ENCODE results near the gene FBLN7. TPM values are rescaled to one million over a fixed set of nuclear protein-coding genes. Genes with fewer than 3 reads are reported as not detected.

Gene FBLN7
- total RNA-seq, 2 experiments from 2014 or later = 0.25 TPM; not detected in 1

- H4K20me1 ChIP-seq (ENCODE audit: insufficient read depth, low read length) = no peaks in the 10 kb centered on the region
- H3K9me3 ChIP-seq (ENCODE audit: low read length) = peaks cover 8% of the 10 kb centered on the region; the same call in 1 of the 2 replicates
- intact Hi-C loops (cut with micrococcal nuclease; ENCODE audit: unreplicated experiment) = no loop called here
- no peaks in the 10 kb centered on the region for H3K9me2 ChIP-seq (ENCODE audit: insufficient read depth, low read length)
- H3K27ac ChIP-seq (ENCODE audit: low read depth, low read length, poor library complexity, severe bottlenecking) = no peak overlapping the region
- H3K36me3 ChIP-seq (ENCODE audit: insufficient read depth, low read length) = peaks cover 47% of the 10 kb centered on the region
- H3K4me3 ChIP-seq (ENCODE audit: low read depth, low read length, poor library complexity, severe bottlenecking) = no peak overlapping the region
- no peaks in the 10 kb centered on the region for H3K4me1 ChIP-seq (ENCODE audit: insufficient read depth, low read length, poor library complexity, severe bottlenecking)
- POLR2A ChIA-PET = interaction anchor here (0.7 kb wide), 1 partner anchor 970 kb away, joined by 4 read pairs; no protein-coding TSS in a partner anchor
- no TSS peak for BruUV-seq (replicated peaks)
- H3K4me2 ChIP-seq (ENCODE audit: low read length) = no peak overlapping the region
- DNase-seq (ENCODE audit: low spot score) = no peak
- CTCF ChIA-PET (ENCODE audit: unreplicated experiment) = no interaction called here
- TF ChIP-seq EZH2phosphoT487 (IDR thresholded peaks at IDR 0.05; ENCODE audit: borderline replicate concordance, low read depth, low read length) = no peak
- TF ChIP-seq, protein P1, sequence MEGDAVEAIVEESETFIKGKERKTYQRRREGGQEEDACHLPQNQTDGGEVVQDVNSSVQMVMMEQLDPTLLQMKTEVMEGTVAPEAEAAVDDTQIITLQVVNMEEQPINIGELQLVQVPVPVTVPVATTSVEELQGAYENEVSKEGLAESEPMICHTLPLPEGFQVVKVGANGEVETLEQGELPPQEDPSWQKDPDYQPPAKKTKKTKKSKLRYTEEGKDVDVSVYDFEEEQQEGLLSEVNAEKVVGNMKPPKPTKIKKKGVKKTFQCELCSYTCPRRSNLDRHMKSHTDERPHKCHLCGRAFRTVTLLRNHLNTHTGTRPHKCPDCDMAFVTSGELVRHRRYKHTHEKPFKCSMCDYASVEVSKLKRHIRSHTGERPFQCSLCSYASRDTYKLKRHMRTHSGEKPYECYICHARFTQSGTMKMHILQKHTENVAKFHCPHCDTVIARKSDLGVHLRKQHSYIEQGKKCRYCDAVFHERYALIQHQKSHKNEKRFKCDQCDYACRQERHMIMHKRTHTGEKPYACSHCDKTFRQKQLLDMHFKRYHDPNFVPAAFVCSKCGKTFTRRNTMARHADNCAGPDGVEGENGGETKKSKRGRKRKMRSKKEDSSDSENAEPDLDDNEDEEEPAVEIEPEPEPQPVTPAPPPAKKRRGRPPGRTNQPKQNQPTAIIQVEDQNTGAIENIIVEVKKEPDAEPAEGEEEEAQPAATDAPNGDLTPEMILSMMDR (conservative IDR thresholded peaks at IDR 0.05; ENCODE audit: low read length) = no peak
- no peaks in the 10 kb centered on the region for H3K79me2 ChIP-seq (ENCODE audit: insufficient read depth, low read depth, low read length)
- H2AFZ ChIP-seq (ENCODE audit: low read length) = no peak overlapping the region
Observed at GRCh38 chr2:112220831-112221230, 82.6 kb downstream of the FBLN7 start.

- no TSS peak for BruUV-seq (replicated peaks)
- ChIA-PET CTCF (ENCODE audit: unreplicated experiment) (no interaction called here), POLR2A (interaction anchor here (0.6 kb wide), 1 partner anchor 427 kb away, joined by 4 read pairs; no protein-coding TSS in a partner anchor)
- Histone ChIP-seq H4K20me1 (ENCODE audit: insufficient read depth, low read length) (no peaks in the 10 kb centered on the region), H3K27ac (ENCODE audit: low read depth, low read length, poor library complexity, severe bottlenecking) (no peak overlapping the region), H3K9me3 (ENCODE audit: low read length) (no peaks in the 10 kb centered on the region), H3K9me2 (ENCODE audit: insufficient read depth, low read length) (no peaks in the 10 kb centered on the region), H3K4me3 (ENCODE audit: low read depth, low read length, poor library complexity, severe bottlenecking) (no peak overlapping the region), H2AFZ (ENCODE audit: low read length) (no peak overlapping the region), H3K4me2 (ENCODE audit: low read length) (no peak overlapping the region), H3K4me1 (ENCODE audit: insufficient read depth, low read length, poor library complexity, severe bottlenecking) (no peaks in the 10 kb centered on the region), H3K79me2 (ENCODE audit: insufficient read depth, low read depth, low read length) (no peaks in the 10 kb centered on the region), H3K36me3 (ENCODE audit: insufficient read depth, low read length) (peaks cover 95% of the 10 kb centered on the region)
- no peak for TF ChIP-seq EZH2phosphoT487 (IDR thresholded peaks at IDR 0.05; ENCODE audit: borderline replicate concordance, low read depth, low read length)
- TF ChIP-seq, protein P1 (conservative IDR thresholded peaks at IDR 0.05; ENCODE audit: low read length) = no peak
- intact Hi-C loops (cut with micrococcal nuclease; ENCODE audit: unreplicated experiment) = no loop called here
- DNase-seq (ENCODE audit: low spot score) = no peak
Observed at GRCh38 chr2:112229348-112229747, 91.2 kb downstream of the FBLN7 start.

- no TSS peak for BruUV-seq (replicated peaks)
- DNase-seq (ENCODE audit: low spot score) = no peak
- POLR2A ChIA-PET = no interaction called here
Observed at GRCh38 chr2:112230371-112230770, 92.2 kb downstream of the FBLN7 start.

More at GRCh38 chr2:112230371-112230770, 92.2 kb downstream of the FBLN7 start:
- no peaks in the 10 kb centered on the region for H3K79me2 ChIP-seq (ENCODE audit: insufficient read depth, low read depth, low read length)
- intact Hi-C loops (cut with micrococcal nuclease; ENCODE audit: unreplicated experiment) = no loop called here
- no peak for TF ChIP-seq EZH2phosphoT487 (IDR thresholded peaks at IDR 0.05; ENCODE audit: borderline replicate concordance, low read depth, low read length)
- TF ChIP-seq, protein P1 (conservative IDR thresholded peaks at IDR 0.05; ENCODE audit: low read length) = no peak
- H2AFZ ChIP-seq (ENCODE audit: low read length) = no peak overlapping the region
- H3K4me1 ChIP-seq (ENCODE audit: insufficient read depth, low read length, poor library complexity, severe bottlenecking) = no peaks in the 10 kb centered on the region
- H4K20me1 ChIP-seq (ENCODE audit: insufficient read depth, low read length) = no peaks in the 10 kb centered on the region
- no peak overlapping the region for H3K4me3 ChIP-seq (ENCODE audit: low read depth, low read length, poor library complexity, severe bottlenecking)
- H3K36me3 ChIP-seq (ENCODE audit: insufficient read depth, low read length) = peaks cover 95% of the 10 kb centered on the region
- CTCF ChIA-PET (ENCODE audit: unreplicated experiment) = no interaction called here
- no peaks in the 10 kb centered on the region for H3K9me2 ChIP-seq (ENCODE audit: insufficient read depth, low read length)
- H3K4me2 ChIP-seq (ENCODE audit: low read length) = no peak overlapping the region
- no peaks in the 10 kb centered on the region for H3K9me3 ChIP-seq (ENCODE audit: low read length)
- no peak overlapping the region for H3K27ac ChIP-seq (ENCODE audit: low read depth, low read length, poor library complexity, severe bottlenecking)

Other genes with a start within 250 kb of the FBLN7 start
- gene MERTK, start 239.8 kb upstream of the FBLN7 start, total RNA-seq (2014; rRNA removed; shearing (Covaris generic)) = 0.08 TPM in 1 of 2 replicates, not detected in the other
- 0.22 and 0.38 TPM in 2 replicates for gene MERTK, start 239.8 kb upstream of the FBLN7 start, total RNA-seq (2022)
- 9.1 and 13.9 TPM in 2 replicates for gene TMEM87B, start 83.1 kb upstream of the FBLN7 start, total RNA-seq (2014; rRNA removed; shearing (Covaris generic))
- 22.8 TPM in 2 replicates for gene TMEM87B, start 83.1 kb upstream of the FBLN7 start, total RNA-seq (2022)
- gene ZC3H8, start 116.7 kb downstream of the FBLN7 start, total RNA-seq (2014; rRNA removed; shearing (Covaris generic)) = 12.3 and 15.0 TPM in 2 replicates
- 22.8 and 23.8 TPM in 2 replicates for gene ZC3H8, start 116.7 kb downstream of the FBLN7 start, total RNA-seq (2022)
- gene ZC3H6, start 137.2 kb downstream of the FBLN7 start, total RNA-seq (2014; rRNA removed; shearing (Covaris generic)) = 4.3 and 5.4 TPM in 2 replicates
- 16.5 and 17.3 TPM in 2 replicates for gene ZC3H6, start 137.2 kb downstream of the FBLN7 start, total RNA-seq (2022)